Endometrium (tissue), 2 donors: ENCODE measurements around the gene RNF123.
"Not testable (repeated sequence)": the region's sequence is repeated elsewhere in the genome, so short reads cannot be mapped to it uniquely, and the experiment has no call there.

Source experiments
- FAIRE-seq: peaks from 2 replicates; lab custom pipeline; 2012; peaks lifted over from hg19 to GRCh38; lab: Jason Lieb, UNC
- donor health status: control.
- donor health status: control.

RNF123 gene

GRCh38 chr3:49720855-49721595 is 31.7 kb downstream of the RNF123 start:
- FAIRE-seq = no peak

GRCh38 chr3:49721596-49721895 is 32.2 kb downstream of the RNF123 start:
- FAIRE-seq = no peak

GRCh38 chr3:49721896-49722781 is 32.8 kb downstream of the RNF123 start:
- FAIRE-seq = no peak

- FAIRE-seq = no peak
These were observed 33.5 kb downstream of the RNF123 start for GRCh38 chr3:49722896-49723295.

- FAIRE-seq = no peak
These were observed 33.9 kb downstream of the RNF123 start for GRCh38 chr3:49723296-49723627.

- no peak for FAIRE-seq
These were observed 34.5 kb downstream of the RNF123 start, which contains the start of gene GMPPB for GRCh38 chr3:49723628-49724551. TSS of gene GMPPB (minus strand) at chr3:49723951. CDS start at chr3:49723726, 225 bp downstream.

- no peak for FAIRE-seq
These were observed 35.2 kb downstream of the RNF123 start for GRCh38 chr3:49724586-49724985.

- no peak for FAIRE-seq
These were observed 36.7 kb downstream of the RNF123 start for GRCh38 chr3:49725906-49726681.

- FAIRE-seq = no peak
These were observed 38.0 kb downstream of the RNF123 start for GRCh38 chr3:49727154-49727923.

GRCh38 chr3:49727924-49728361 is 38.6 kb downstream of the RNF123 start:
- no peak for FAIRE-seq

GRCh38 chr3:49729966-49730609 is 40.7 kb downstream of the RNF123 start:
- FAIRE-seq = no peak

- FAIRE-seq = no peak
These were observed 43.2 kb downstream of the RNF123 start for GRCh38 chr3:49732597-49732996.

- no peak for FAIRE-seq
These were observed 44.2 kb downstream of the RNF123 start for GRCh38 chr3:49733551-49733950.

- FAIRE-seq = no peak
These were observed 45.4 kb downstream of the RNF123 start for GRCh38 chr3:49734752-49735151.

GRCh38 chr3:49738067-49738713 is 48.8 kb downstream of the RNF123 start:
- no peak for FAIRE-seq

GRCh38 chr3:49740427-49740826 is 51.1 kb downstream of the RNF123 start:
- FAIRE-seq = no peak

GRCh38 chr3:49745986-49746385 is 56.6 kb downstream of the RNF123 start:
- FAIRE-seq = no peak

- no peak for FAIRE-seq
These were observed 58.6 kb downstream of the RNF123 start for GRCh38 chr3:49747792-49748480.

GRCh38 chr3:49748874-49749273 is 59.5 kb downstream of the RNF123 start:
- not testable (repeated sequence) for FAIRE-seq
